Forelimb muscle (tissue), 1 donor: ENCODE measurements around the gene GSC. TPM values are rescaled to one million over a fixed set of nuclear protein-coding genes. Genes with fewer than 3 reads are reported as not detected.
"Not testable (repeated sequence)": the region's sequence is repeated elsewhere in the genome, so short reads cannot be mapped to it uniquely, and the experiment has no call there.

Experiments
- DNase-seq: peaks from one replicate; pipeline ENCODE4 v3.0.0-alpha.2; 2013; ENCODE audit warnings: low read depth
- polyA plus RNA-seq: library from polyadenylated mRNA; unstranded; fragments of 120-200 nt; gene quantifications from one replicate; pipeline ENCODE4 v1.2.1, GENCODE V29; 2013; ENCODE audit not compliant: insufficient read length

GSC gene
- polyA plus RNA-seq, 1 donor, result 0.33 TPM

GRCh38 chr14:94746131-94746530 is 23.8 kb downstream of the GSC start:
- no peak for DNase-seq

- no peak for DNase-seq
These were observed 31.2 kb downstream of the GSC start for GRCh38 chr14:94738751-94739150.

GRCh38 chr14:94738097-94738496 is 31.8 kb downstream of the GSC start:
- no peak for DNase-seq

GRCh38 chr14:94728950-94729349 is 41.0 kb downstream of the GSC start:
- DNase-seq, result no peak

- DNase-seq, result not testable (repeated sequence)
These were observed 41.5 kb downstream of the GSC start for GRCh38 chr14:94728440-94728839.

GRCh38 chr14:94726649-94727048 is 43.3 kb downstream of the GSC start:
- DNase-seq, result not testable (repeated sequence)

- DNase-seq, result no peak
These were observed 44.9 kb downstream of the GSC start for GRCh38 chr14:94724993-94725392.

- DNase-seq, result no peak
These were observed 47.5 kb downstream of the GSC start for GRCh38 chr14:94722397-94722796.

Other genes with a start within 250 kb of the GSC start
- gene SERPINA4, start 208.7 kb downstream of the GSC start, polyA plus RNA-seq, result not detected
- not detected for gene SERPINA5, start 188.7 kb downstream of the GSC start, polyA plus RNA-seq
- gene SERPINA3, start 157.7 kb downstream of the GSC start, polyA plus RNA-seq, result not detected